Measurements from ENCODE around the gene AMER3. TPM values are rescaled to one million over a fixed set of nuclear protein-coding genes. Genes with fewer than 3 reads are reported as not detected.

AMER3 gene
- total RNA-seq, 1 donor from 2014 or later = not detected

GRCh38 chr2:130754811-130755210 is 529 bp upstream of the AMER3 start:
- DNase-seq (ENCODE audit: extremely low read depth, low read depth, low spot score) = no peak

DNA sequence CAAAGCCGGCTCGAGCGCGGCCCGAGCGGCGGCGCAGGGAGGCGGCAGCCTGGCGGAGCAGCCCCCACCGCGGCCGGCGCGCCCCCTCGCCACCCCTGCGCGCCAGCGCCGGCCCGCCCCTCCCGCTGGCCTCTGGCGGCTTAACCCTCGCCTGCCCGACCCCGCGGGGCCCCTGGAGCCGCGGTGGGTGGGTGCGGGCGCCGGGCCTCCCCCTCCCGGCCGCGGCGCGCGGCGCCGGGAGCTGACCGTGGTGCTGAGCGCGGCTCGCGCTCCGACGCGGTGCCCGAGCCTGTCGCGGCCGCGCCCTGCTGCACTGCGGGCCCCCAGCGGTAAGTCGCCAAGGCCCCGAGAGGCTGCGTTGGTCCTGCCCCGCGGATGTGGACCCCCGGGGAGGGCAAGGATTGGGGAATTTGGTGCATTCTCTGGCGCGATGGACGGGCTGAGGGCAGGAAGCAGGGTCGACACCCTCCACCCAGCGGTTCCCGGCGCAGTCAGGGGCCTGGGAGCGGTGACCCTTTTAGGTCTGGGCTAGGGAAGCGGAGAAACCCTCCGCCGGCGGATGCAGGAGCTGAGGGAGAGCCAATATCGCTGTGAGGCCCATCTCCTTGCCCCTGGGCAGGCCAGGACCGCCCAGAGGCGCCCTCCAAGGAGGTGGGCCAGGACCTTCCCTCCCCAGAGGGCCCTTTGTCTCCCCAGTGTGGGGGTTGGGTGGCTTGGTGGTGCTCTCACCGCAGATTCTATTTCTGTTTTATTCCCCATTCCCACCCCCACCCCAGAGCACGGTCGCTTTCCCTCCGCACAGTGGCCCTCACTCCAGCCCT is 923 bp downstream of the AMER3 start:
- DNase-seq (ENCODE audit: extremely low read depth, low read depth, low spot score) = no peak

GRCh38 chr2:130756874-130757668 is 1.7 kb downstream of the AMER3 start:
- no peak for DNase-seq (ENCODE audit: extremely low read depth, low read depth, low spot score)

- no peak for DNase-seq (ENCODE audit: extremely low read depth, low read depth, low spot score)
Observed at GRCh38 chr2:130759906-130760753, 4.8 kb downstream of the AMER3 start.

DNA sequence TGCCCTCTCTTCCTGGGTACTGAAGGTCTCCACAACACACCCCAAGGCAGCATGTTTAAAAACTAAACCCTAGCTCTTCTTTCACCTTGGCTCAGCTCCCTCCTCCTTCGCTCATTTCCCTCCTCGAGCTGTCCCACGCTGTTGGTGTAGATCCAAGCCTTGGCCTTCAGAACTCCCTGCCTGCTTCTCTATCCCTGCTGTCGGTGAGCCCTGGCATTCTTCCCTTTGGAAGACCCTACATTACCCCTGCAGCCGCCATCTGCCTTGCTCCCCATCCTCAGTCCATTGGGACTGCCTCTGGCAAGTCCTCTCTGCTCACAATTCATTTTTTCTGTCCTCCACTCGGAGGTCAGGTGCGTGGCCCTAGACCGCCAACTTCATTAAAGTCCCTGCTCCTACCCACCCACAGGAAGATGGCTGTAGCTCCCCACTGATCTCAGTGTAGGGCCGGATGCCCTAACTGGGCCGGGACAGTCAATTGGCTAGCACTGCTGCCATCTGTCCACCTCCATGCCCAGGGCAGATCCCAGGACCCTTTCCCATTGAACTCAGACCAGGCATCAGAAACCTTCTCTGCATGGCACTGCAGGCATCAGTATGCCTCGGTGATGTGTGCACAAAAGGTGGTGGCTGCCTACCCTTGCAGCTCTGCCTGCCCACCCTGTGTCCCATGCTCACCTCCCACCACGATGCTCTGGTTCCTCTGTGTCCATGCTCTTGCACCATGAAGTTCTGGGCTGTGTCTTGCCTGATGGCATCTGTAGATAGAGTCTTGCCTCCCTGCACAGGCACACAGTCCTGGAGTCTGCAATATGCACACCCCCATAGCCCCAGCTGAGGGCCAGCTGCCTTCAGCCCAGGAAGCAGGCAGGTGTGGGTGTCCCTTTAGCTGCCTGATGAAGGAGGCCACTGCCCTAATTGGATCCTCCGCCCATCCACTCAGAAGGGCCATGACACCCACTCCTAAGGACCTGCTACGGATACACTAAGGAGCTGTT is 5.7 kb downstream of the AMER3 start:
- no peak for DNase-seq (ENCODE audit: extremely low read depth, low read depth, low spot score)

DNA sequence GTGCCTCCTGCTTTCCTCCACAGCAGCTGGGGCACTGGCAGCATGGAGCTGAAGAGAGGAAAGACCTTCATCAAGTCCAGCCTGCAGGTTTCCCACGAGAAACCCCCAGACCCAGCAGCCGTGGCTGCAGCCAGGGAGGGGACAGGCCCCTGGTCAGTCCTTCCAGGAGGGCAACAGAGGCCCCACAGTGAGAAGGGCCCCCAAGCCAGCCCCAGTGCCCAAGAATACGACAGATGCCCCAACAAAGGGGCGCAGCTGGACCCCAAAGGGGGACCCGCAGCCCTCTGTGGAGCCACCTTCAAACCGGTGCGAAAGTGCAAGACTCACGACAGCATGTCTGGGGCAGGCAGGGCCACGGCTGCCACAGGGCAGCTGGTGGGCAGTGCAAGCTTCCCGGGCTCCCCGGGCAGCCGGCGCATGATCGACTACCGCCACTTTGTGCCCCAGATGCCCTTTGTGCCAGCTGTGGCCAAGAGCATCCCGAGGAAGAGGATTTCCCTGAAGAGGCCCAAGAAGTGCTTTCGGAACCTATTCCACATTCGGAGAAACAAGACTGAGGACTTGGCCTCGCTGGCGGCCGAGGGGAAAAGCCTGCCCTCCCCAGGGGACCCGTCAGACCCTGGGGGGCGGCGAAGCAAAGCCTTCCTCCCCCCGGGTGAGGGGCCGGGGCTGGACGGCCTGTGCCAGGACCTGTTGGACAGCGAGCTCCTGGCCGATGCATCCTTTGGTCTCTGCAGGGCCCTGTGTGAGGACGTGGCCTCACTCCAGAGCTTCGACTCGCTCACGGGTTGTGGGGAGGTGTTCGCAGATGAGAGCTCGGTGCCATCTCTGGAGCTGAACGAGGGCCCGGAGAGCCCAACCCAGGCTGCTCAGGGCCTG is 6.9 kb downstream of the AMER3 start:
- DNase-seq (ENCODE audit: extremely low read depth, low read depth, low spot score) = no peak

GRCh38 chr2:130762910-130763385 is 7.6 kb downstream of the AMER3 start:
- DNase-seq (ENCODE audit: extremely low read depth, low read depth, low spot score) = no peak

- no peak for DNase-seq (ENCODE audit: extremely low read depth, low read depth, low spot score)
Observed at GRCh38 chr2:130763405-130763804, 8.1 kb downstream of the AMER3 start.

GRCh38 chr2:130764035-130764820 is 8.9 kb downstream of the AMER3 start:
- DNase-seq (ENCODE audit: extremely low read depth, low read depth, low spot score) = no peak

DNA sequence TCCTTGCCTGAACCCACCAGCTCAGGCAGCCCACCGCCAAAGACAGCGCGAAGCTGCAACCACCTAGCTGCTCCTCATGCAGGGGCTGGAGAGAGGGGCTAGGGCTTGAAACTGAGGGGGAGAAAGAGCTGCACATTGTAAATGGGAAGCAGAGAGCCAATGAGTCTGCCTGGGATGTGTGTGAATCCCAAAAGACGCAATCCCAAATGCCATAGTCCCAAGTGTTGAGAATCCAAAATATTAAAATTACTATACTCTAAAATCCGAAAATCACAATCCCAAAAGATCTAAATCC is 9.4 kb downstream of the AMER3 start:
- DNase-seq (ENCODE audit: extremely low read depth, low read depth, low spot score) = no peak

DNA sequence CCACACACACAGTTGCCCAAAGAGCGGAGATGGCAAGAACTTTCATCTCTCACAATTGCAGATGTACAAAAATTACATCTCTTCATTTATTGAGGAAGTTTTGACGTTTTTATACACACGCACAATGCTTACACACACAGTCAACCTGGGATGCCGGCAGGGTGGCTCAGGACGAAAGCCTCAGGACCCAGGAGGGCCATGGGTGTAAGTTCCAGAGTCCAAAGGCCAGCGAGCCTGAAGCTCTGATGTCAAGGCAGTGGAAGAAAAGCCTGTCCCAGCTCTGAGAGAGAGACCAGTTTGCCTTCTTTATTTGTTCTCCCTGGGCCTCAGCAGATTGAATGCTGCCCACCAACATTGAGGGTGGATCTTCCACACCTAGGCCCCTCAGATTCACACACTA is 10.1 kb downstream of the AMER3 start:
- no peak for DNase-seq (ENCODE audit: extremely low read depth, low read depth, low spot score)

- DNase-seq (ENCODE audit: extremely low read depth, low read depth, low spot score) = no peak
Observed at GRCh38 chr2:130766037-130766436, 10.7 kb downstream of the AMER3 start.

DNA sequence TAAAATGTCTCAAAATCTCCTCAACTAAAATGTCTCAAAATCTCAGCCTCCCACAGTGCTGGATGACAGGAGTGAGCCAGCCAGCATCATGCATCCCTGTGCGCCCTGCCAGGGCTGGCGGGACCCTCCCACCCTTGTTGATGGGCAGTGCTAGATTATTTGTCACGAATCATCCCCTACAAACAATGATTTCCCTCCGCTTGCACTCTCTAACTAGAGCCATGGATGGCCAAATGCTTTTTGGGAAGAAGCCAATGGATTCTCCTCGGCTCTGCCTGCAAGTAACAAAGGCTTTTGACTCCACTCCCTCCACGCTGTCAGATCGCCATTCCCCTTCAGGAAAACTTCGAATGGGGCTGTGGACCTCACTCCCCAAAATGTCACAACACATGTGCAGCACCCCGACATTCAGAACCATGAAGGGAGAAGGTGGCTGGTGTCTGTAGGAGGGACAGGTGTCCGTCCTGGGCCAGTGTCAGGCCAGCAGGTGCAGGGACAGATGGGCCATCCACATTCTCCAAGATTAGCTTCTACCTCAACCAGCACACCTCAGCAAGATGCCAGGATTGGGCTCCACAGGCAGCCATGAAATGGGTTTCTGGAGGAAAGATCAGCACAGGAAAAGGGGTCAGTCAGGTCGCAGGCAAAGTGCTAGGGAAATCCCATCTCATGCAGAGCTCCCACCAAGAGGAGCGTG is 11.5 kb downstream of the AMER3 start:
- DNase-seq (ENCODE audit: extremely low read depth, low read depth, low spot score) = no peak

GRCh38 chr2:130767408-130767775 is 12.1 kb downstream of the AMER3 start:
- DNase-seq (ENCODE audit: extremely low read depth, low read depth, low spot score) = no peak

GRCh38 chr2:130768191-130768855 is 13.0 kb downstream of the AMER3 start:
- DNase-seq (ENCODE audit: extremely low read depth, low read depth, low spot score) = no peak

- DNase-seq (ENCODE audit: extremely low read depth, low read depth, low spot score) = no peak
Observed at GRCh38 chr2:130769343-130769907, 14.1 kb downstream of the AMER3 start.

- DNase-seq (ENCODE audit: extremely low read depth, low read depth, low spot score) = no peak
Observed at GRCh38 chr2:130776550-130776949, 21.2 kb downstream of the AMER3 start.

Measured in glomerular endothelial cell (primary cell).